HG03432 (cell line): ENCODE data around the gene ASMTL.
A peak's percentile ranks its signal among the peaks of the same experiment; 100 is the strongest.
"Not testable (repeated sequence)": the region's sequence is repeated elsewhere in the genome, so short reads cannot be mapped to it uniquely, and the experiment has no call there.

Experiments
- ATAC-seq: cut with Tn5 transposase; IDR thresholded peaks from one replicate; pipeline ENCODE4 v1.9.1; 2021; ENCODE audit warnings: mild to moderate bottlenecking, moderate library complexity; ENCODE audit not compliant: unreplicated experiment

ASMTL gene

DNA sequence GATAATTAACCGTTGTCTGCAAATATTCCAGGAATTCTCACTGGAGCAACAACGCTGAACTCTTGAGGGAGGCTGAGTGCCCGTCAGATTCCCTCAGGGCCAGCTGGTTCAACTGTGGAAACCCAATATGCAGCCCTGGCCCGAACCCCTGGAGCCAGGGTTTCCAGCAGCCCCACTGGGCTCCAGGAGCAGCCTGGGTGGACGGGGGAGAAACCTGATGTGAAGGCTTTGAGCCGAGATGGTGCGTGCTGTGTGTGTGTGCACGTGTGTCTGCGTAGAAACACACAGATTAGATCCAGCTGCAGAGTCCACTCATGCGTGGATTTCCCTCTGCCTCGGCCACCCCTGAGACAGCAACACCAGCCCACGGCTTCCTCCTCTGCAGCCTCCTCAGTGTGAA, 41.4 kb downstream of the ASMTL start:
- no peak for ATAC-seq

DNA sequence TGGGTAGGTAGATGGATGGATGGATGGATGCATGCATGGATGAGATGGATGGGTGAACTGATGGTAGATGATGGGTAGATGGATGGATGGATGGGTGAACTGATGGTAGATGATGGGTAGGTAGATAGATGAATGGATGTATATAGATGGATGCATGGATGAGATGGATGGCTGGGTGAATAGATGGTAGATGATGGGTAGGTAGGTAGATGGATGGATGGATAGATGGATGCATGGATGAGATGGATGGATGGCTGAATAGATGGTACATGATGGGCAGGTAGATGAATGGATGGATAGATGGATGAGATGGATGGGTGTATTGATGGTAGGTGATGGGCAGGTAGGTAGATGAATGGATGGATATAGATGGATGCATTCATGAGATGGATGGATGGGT, 45.7 kb downstream of the ASMTL start:
- ATAC-seq, result no peak

DNA sequence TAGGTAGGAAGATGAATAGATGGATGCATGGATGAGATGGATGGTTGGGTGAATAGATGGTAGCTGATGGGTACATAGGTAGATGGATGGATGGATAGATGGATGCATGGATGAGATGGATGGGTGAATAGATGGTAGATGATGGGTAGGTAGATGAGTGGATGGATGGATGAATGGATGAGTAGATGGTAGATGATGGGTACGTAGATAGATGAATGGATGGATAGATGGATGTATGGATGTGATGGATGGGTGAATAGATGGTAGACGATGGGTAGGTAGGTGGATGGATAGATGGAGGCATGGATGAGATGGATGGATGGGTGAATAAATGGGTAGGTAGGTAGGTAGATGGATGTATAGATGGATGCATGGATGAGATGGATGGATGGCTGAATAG, 46.9 kb downstream of the ASMTL start:
- not testable (repeated sequence) for ATAC-seq

DNA sequence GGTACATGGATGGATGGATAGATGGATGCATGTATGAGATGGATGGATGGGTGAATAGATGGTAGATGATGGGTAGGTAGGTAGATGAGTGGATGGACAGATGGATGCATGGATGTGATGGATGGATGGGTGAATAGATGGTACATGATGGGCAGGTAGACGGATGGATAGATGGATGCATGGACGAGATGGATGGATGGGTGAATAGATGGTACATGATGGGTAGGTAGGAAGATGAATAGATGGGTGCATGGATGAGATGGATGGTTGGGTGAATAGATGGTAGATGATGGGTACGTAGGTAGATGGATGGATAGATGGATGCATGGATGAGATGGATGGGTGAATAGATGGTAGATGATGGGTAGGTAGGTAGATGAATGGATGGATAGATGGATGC, 48.8 kb downstream of the ASMTL start:
- ATAC-seq, result not testable (repeated sequence)

DNA sequence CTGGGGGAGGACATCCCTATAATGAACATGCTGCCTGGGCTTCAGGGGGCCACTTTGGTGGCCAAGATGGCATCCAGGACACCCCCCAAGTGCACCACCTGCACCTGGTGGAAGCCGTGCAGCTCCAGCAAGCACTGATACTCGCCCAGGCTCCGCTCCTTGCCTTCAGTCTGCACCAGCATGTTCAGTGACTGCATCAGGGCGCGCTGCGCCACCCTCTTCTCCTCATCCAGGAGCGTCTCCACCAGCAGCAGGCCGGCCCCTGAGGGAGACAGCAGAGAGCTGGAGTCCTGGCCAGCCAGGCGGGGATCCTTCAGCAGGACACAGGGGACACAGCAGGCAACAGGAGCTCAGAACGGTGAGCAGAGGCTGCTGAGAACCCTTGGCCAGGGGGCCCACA, 49.5 kb downstream of the ASMTL start:
- ATAC-seq, result no peak

- no peak for ATAC-seq
Observed at GRCh38 chrX:1401611-1402430, 50.9 kb downstream of the ASMTL start.

GRCh38 chrX:1400742-1401471, 51.8 kb downstream of the ASMTL start:
- ATAC-seq, result no peak

GRCh38 chrX:1400049-1400448, 52.7 kb downstream of the ASMTL start:
- ATAC-seq, result no peak

DNA sequence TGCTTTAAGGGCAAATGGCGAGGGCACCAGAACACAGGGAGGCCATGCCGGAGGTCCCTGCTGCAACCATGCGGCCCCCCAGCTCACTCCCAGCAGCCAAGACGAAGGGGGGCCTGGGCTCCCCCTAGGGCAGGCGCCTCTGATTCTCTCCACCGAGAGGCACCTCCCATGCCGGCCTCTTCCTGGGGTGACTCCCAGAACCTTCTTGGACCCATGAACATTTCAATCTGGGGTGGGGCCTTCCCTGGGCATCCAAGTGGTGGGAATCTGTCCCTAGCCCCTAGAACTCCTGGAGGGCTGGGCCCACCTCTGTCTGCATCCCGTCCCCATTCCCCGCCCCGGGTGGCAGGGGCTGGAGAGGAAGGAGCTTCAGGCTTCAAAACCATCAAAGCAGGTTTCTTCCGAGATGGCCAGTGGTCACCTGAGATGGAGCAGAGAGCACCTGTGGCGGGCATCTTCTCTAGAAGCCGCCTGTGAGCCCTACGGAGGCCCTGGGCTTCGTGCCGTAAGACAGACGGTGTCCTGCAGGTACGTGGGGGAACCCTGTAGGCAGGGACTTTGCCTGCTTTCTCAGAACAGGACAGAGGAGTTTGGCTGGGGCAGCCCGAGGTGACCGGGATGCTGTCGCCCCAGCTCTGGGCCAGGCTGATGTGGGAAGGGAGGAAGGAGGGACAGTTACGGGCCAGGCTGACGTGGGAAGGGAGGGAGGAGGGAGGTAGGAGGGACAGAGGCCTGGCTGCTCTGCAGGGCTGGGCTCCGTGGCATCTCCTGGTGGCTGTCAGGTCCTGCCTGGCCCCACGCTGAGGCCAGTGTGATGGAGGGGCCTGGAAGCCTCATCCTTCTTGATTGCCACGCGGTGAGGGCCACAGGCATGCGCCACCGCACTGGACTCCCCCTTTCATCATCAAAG, 54.0 kb downstream of the ASMTL start:
- ATAC-seq, result no peak

DNA sequence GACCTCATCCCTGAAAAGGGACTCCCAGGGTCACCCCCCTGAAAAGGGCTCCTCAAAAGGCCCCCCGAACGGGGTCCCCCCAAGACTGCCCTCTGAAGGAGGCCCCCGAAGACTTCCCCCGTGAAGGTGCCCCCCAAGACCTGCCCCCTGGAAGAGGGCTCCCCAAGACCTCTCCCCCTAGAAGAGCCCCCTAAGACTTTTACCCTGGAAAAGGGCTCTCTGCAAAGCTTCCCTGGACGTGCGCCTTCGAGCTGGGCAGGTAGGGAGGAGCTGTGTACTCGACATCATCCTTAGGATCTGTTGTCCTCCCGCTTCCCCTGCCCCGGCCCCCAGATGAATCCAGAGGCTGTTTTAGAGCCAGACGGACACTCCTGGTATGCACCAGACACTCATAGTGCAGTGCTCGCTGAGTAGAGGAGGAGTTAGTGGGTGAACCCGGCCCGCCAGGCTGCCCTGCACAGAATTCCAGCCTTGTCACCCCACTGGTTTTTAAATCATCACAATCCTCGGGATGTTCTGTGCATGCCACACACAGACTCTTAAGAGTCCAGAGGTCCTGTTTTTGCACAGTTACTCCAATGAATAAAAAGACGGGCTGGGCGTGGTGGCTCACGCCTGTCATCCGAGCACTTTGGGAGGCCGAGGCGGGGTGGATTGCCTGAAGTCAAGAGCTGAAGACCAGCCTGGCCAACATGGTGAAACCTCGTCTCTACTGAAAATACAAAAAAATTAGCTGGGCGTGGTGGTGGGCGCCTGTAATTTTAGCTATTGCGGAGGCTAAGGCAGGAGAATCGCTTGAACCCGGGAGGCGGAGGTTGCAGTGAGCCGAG, 55.1 kb downstream of the ASMTL start:
- ATAC-seq, result no peak

DNA sequence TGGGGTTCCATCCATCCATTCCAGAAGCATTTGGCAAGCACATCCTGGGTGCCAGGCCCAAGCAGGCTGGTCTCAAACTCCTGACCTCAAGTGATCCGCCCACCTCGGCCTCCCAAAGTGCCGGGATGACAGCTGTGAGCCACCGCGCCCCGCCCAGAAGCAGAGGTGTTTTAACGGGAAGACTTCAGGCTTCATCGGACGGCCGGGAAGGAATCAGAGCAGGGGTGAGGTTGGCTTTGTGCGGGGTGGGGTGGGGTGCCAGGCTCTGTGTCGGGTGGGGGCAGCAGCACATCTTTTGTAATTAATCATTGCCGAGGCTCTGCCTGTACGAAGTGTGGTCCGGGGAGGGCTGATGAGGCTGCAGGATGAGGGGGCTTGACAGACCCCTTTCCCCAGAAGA, 55.7 kb downstream of the ASMTL start:
- ATAC-seq, result no peak

- no peak for ATAC-seq
Observed at GRCh38 chrX:1395646-1396216, 57.0 kb downstream of the ASMTL start.

- ATAC-seq, result no peak
Observed at GRCh38 chrX:1394731-1395501, 57.8 kb downstream of the ASMTL start.

DNA sequence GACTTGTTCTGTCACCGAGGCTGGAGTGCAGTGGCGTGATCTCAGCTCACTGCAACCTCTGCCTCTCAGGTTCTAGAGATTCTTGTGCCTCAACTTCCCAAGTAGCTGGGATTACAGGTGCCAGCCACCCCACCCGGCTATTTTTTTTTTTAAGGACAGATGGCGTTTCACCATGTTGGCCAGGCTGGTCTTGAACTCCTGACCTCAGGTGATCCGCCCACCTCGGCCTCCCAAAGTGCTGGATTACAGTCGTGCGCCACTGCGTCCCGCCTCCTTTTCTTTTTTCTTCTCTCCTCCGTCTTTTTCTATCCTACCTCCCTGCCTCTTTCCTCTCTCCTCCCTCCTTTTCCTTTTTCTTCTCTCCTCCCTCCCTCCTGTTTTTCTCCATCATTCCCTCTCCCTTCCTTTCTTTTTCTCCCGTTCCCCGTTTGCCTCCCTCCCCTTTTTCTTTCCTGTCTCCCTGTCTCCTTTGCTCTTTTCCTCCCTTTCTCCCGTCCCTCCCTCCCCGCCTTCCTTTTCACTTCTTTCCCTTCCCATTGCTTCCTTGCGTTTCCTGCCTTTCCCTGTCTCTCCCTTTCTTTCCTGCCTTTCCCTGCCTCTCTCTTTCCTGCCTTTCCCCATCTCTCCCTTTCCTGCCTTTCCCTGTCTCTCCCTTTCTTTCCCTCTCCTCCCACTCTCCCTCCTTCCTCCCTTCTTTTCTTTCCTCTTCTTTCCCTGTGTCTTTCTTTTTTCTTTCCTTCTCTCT, 58.7 kb downstream of the ASMTL start:
- no peak for ATAC-seq

DNA sequence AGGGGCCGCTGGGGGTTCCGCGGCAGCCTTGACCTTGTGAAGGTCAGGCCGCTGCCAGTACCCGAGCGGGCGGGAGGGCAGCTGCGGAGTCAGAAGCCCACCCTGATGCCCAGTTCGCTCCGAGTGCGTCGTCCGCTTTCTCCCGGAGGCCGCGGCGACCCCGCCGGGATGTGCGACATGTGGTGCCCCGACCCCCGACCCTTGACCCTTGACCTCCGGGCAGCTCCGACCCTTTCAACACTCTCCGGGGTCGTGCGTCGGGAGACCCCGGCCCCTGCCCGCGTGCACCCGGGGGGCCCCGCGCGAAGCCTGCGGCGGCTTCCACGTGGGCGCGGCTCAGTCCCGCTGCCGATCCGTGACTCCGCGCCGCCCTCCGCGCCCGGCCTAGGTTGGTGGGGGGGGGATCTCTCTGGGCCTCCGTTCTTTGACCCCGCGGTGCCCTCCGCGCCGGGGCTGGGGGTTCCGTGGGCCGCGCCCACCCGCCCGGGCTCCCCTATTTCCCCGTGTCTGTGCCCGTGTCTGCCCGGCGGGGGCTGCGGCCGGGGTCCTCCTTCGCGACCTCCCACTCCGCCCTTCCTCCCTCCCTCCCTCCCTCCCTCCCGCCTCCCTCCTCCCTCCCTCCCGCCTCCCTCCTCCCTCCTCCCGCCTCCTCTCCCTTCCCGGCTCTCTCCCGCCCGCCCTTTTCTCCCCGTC, 60.2 kb downstream of the ASMTL start:
- peak; percentile 30 for ATAC-seq

- peak; percentile 94 for ATAC-seq
Observed at GRCh38 chrX:1391707-1392375, 60.9 kb downstream of the ASMTL start, which contains the start of gene SLC25A6. SLC25A6 (minus strand) TSS chrX:1392113; CDS start chrX:1392009, 104 bp downstream.

- no peak for ATAC-seq
Observed at GRCh38 chrX:1391370-1391706, 61.4 kb downstream of the ASMTL start.
